Effector memory CD4-positive, alpha-beta T cell (primary cell): Measurements from ENCODE around the gene SF3B5.
"Not testable (repeated sequence)": the region's sequence is repeated elsewhere in the genome, so short reads cannot be mapped to it uniquely, and the experiment has no call there.

Experiments
- DNase-seq, 3 donors: peaks; one replicate each; pipeline ENCODE4 v3.0.0-alpha.2; 2020
- H3K27ac ChIP-seq: 2 replicates; pipeline ENCODE4 v1.7.0; 2013; ENCODE audit warnings: mild to moderate bottlenecking, low read length, moderate library complexity; ENCODE audit not compliant: insufficient read depth, poor library complexity, severe bottlenecking
- H3K27me3 ChIP-seq: replicated peaks from 2 replicates; pipeline ENCODE4 v1.7.0; 2013; ENCODE audit warnings: mild to moderate bottlenecking, low read length; ENCODE audit not compliant: insufficient read depth, control insufficient read depth, poor library complexity, severe bottlenecking
- H3K36me3 ChIP-seq: 2 replicates; pipeline ENCODE4 v1.7.0; 2013; ENCODE audit warnings: mild to moderate bottlenecking, low read length, moderate library complexity; ENCODE audit not compliant: control insufficient read depth, insufficient read depth
- H3K4me1 ChIP-seq: 2 replicates; pipeline ENCODE4 v1.7.0; 2013; ENCODE audit warnings: low read length, mild to moderate bottlenecking; ENCODE audit not compliant: control insufficient read depth, insufficient read depth, poor library complexity, severe bottlenecking
- H3K4me3 ChIP-seq: 2 replicates; pipeline ENCODE4 v1.7.0; 2013; ENCODE audit warnings: low read length, low read depth, mild to moderate bottlenecking; ENCODE audit not compliant: insufficient read depth, poor library complexity, severe bottlenecking
- H3K9me3 ChIP-seq: 2 replicates; pipeline ENCODE4 v1.7.0; 2013; ENCODE audit warnings: mild to moderate bottlenecking, low read length, moderate library complexity; ENCODE audit not compliant: control insufficient read depth

SF3B5 gene

DNA sequence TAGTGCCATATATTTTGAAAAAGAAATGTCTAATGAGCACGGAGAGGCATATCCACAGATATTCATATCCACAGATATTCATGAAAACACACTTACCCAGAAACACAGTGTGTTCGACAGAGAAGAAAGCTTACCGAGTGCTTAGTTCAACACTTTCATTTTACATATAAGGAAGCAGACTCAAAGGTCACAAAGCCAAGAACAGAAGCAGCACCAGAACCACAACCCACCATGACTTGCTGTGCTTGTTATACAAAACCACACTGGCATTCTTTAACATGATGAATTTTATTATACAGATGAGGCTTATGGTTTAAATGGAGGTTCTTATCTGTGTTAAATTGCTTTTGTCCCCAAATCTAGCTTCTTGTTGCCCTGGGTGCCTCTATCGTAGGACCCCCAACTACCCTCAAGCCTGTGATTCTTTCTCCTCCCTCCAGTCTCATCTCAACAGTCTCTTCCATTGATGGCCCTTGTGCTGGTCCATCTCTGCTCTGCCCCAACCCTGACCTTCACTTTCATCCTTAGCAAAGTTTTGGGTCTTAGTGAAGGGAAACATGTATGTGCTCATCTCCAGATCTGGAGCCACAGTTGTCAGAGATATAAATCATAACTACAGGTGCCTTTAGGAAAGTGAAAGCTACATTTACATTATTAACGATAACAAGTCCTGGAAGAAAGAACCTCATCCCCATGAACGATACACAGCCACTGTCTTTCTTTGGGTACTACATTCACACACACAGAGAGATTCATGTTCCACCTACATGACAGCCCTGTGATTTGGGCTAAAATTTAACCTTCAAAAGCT, 40.0 kb downstream of the SF3B5 start:
- H3K9me3 ChIP-seq = no peaks in the 10 kb centered on the region
- DNase-seq = peak in 2 of 3 donors; percentile 18 to 20
- H3K4me3 ChIP-seq = peak overlapping the region; percentile 30
- H3K27ac ChIP-seq = peak overlapping the region; percentile 22
- peaks cover 7% of the 10 kb centered on the region for H3K4me1 ChIP-seq
- no peaks in the 10 kb centered on the region for H3K36me3 ChIP-seq
- H3K27me3 ChIP-seq = no peaks in the 10 kb centered on the region

GRCh38 chr6:144053601-144054000, 41.8 kb downstream of the SF3B5 start:
- DNase-seq = no peak

DNA sequence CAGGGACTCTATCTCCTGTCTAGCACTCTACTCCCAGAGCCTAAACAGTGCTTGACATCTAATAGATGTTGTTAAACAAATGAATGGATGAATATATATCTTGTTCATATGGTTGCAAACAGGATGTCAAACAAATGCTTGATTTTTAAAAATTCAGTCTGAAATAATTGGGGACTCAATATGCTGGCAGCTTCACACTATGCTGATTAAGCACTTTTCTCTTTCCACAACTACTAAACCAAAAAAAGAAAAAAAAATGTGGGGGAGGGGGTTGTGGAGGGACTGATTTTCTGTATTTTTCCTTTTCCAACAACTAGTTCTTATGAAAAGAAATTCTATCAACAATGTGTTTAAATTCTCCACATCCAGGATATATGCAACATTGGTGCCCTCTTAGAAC, 42.9 kb downstream of the SF3B5 start:
- Histone ChIP-seq H3K36me3 (no peaks in the 10 kb centered on the region), H3K27ac (no peak overlapping the region), H3K4me1 (peaks cover 7% of the 10 kb centered on the region), H3K27me3 (no peaks in the 10 kb centered on the region), H3K4me3 (no peak overlapping the region), H3K9me3 (no peaks in the 10 kb centered on the region)
- DNase-seq = no peak

More at GRCh38 chr6:144053601-144054000, 41.8 kb downstream of the SF3B5 start:
- Histone ChIP-seq H3K9me3 (no peaks in the 10 kb centered on the region), H3K27ac (no peak overlapping the region), H3K36me3 (no peaks in the 10 kb centered on the region), H3K4me1 (peaks cover 7% of the 10 kb centered on the region), H3K4me3 (no peak overlapping the region), H3K27me3 (no peaks in the 10 kb centered on the region)

GRCh38 chr6:144049386-144049785, 46.0 kb downstream of the SF3B5 start:
- Histone ChIP-seq H3K27ac (no peak overlapping the region), H3K36me3 (no peaks in the 10 kb centered on the region), H3K4me1 (no peaks in the 10 kb centered on the region), H3K4me3 (no peak overlapping the region), H3K9me3 (no peaks in the 10 kb centered on the region), H3K27me3 (no peaks in the 10 kb centered on the region)
- no peak for DNase-seq

GRCh38 chr6:144047688-144048087, 47.7 kb downstream of the SF3B5 start:
- no peak overlapping the region for H3K4me3 ChIP-seq
- no peaks in the 10 kb centered on the region for H3K27me3 ChIP-seq

DNA sequence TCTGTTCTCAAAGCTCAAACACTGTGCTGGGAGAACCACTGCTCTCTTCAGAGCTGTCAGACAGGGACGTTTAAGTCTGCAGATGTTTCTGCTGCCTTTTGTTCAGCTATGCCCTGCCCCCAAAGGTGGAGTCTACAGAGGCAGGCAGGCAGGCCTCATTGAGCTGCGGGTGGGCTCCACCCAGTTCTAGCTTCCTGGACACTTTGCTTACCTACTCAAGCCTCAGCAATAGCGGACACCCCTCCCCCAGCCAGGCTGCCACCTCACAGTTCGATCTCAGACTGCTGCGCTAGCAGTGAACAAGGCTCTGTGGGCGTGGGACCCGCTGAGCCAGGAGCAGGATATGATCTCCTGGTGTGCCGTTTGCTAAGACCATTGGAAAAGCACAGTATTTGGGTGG, 48.7 kb downstream of the SF3B5 start:
- not testable (repeated sequence) for H3K36me3 ChIP-seq, H3K27ac ChIP-seq, DNase-seq, H3K4me3 ChIP-seq, H3K27me3 ChIP-seq, H3K9me3 ChIP-seq, H3K4me1 ChIP-seq

More at GRCh38 chr6:144047688-144048087, 47.7 kb downstream of the SF3B5 start:
- Histone ChIP-seq H3K4me1 (no peaks in the 10 kb centered on the region), H3K36me3 (no peaks in the 10 kb centered on the region), H3K27ac (no peak overlapping the region), H3K9me3 (no peaks in the 10 kb centered on the region)
- no peak for DNase-seq

- H3K36me3 ChIP-seq, H3K4me1 ChIP-seq, H3K27me3 ChIP-seq, H3K9me3 ChIP-seq, H3K4me3 ChIP-seq, DNase-seq, H3K27ac ChIP-seq: not testable (repeated sequence)
These were observed 50.4 kb downstream of the SF3B5 start for GRCh38 chr6:144044989-144045388.
